Measurements from ENCODE around the gene FCGR2B. TPM values are rescaled to one million over a fixed set of nuclear protein-coding genes. Genes with fewer than 3 reads are reported as not detected.
"Not testable (repeated sequence)": the region's sequence is repeated elsewhere in the genome, so short reads cannot be mapped to it uniquely, and the experiment has no call there.

The FCGR2B gene
- total RNA-seq (2021): not detected in 2 replicates
- long read RNA-seq: 0 reads

GRCh38 chr1:161662684-161663339 lies at the start of gene FCGR2B:
FCGR2B (plus strand) TSS chr1:161663143; CDS start chr1:161663242, 99 bp downstream.
- not testable (repeated sequence) for DNase-seq; H3K4ac ChIP-seq (ENCODE audit: low read depth, low read length); H3K18ac ChIP-seq (ENCODE audit: insufficient read length, low read depth, low read length); H2BK5ac ChIP-seq (ENCODE audit: insufficient read length, low read length); H3K27me3 Mint-ChIP-seq (ENCODE audit: low read depth); H3K27ac Mint-ChIP-seq; H3K4me3 Mint-ChIP-seq; H3T11ph ChIP-seq (ENCODE audit: low read length); H4K91ac ChIP-seq (ENCODE audit: insufficient read length, low read depth, low read length); H3K4me2 ChIP-seq (ENCODE audit: insufficient read depth, insufficient read length, low read length); H3K56ac ChIP-seq (ENCODE audit: insufficient read length, low read depth, low read length); H2BK120ac ChIP-seq (ENCODE audit: low read depth, low read length, poor library complexity, severe bottlenecking); H3K4me1 ChIP-seq (ENCODE audit: insufficient read depth, low read length); H4K20me1 ChIP-seq (ENCODE audit: control insufficient read depth, insufficient read depth, insufficient read length); H3K27ac ChIP-seq (ENCODE audit: insufficient read length, low read depth, low read length); H3K14ac ChIP-seq (ENCODE audit: insufficient read depth, low read length); H3K79me2 ChIP-seq (ENCODE audit: insufficient read depth, low read length); H4K8ac ChIP-seq (replicated peaks; ENCODE audit: insufficient read length, low read depth, low read length); H3K9ac ChIP-seq (ENCODE audit: extremely low read depth, insufficient read length, low read length); H2BK15ac ChIP-seq (ENCODE audit: low read depth, low read length); H3K23me2 ChIP-seq (ENCODE audit: insufficient read length, low read depth, low read length, poor library complexity, severe bottlenecking); H3K36me3 Mint-ChIP-seq (ENCODE audit: insufficient read depth in 1 of 3, low read depth in 3 of 3); H4K5ac ChIP-seq (ENCODE audit: insufficient read length, low read depth, low read length); H3K27me3 ChIP-seq (ENCODE audit: insufficient read depth, low read length); H3K4me1 Mint-ChIP-seq; H2AFZ ChIP-seq (ENCODE audit: low read length); H2BK12ac ChIP-seq (ENCODE audit: insufficient read length, low read depth, low read length); H3K9me3 ChIP-seq (ENCODE audit: control insufficient read depth, low read depth, low read length); H3K23ac ChIP-seq (ENCODE audit: insufficient read length, low read depth, low read length); H3K9me3 Mint-ChIP-seq; H3K79me1 ChIP-seq (ENCODE audit: insufficient read depth, low read depth, low read length, poor library complexity, severe bottlenecking); H2BK20ac ChIP-seq (ENCODE audit: low read depth, low read length, poor library complexity, severe bottlenecking); H2AK5ac ChIP-seq (ENCODE audit: insufficient read length, low read length)
- WGBS (ENCODE audit: extremely low coverage, insufficient read length, low lambda C conversion rate): no CpG with 5 or more reads among the region's 4 CpGs

- no CpG with 5 or more reads among the region's 30 CpGs for WGBS (ENCODE audit: extremely low coverage, insufficient read length, low lambda C conversion rate)
- H3K36me3 Mint-ChIP-seq (ENCODE audit: insufficient read depth in 1 of 3, low read depth in 3 of 3): peaks cover 7 to 11% (median 8%) of the 10 kb centered on the region in 3 experiments; a peak in 6 of 7 replicates
- not testable (repeated sequence) for H2BK12ac ChIP-seq (ENCODE audit: insufficient read length, low read depth, low read length); H4K91ac ChIP-seq (ENCODE audit: insufficient read length, low read depth, low read length); H3K27ac ChIP-seq (ENCODE audit: insufficient read length, low read depth, low read length); H3K4me2 ChIP-seq (ENCODE audit: insufficient read depth, insufficient read length, low read length); H2BK5ac ChIP-seq (ENCODE audit: insufficient read length, low read length); H2BK20ac ChIP-seq (ENCODE audit: low read depth, low read length, poor library complexity, severe bottlenecking); H4K5ac ChIP-seq (ENCODE audit: insufficient read length, low read depth, low read length); H3K27me3 ChIP-seq (ENCODE audit: insufficient read depth, low read length); H3K4me1 Mint-ChIP-seq; H4K20me1 ChIP-seq (ENCODE audit: control insufficient read depth, insufficient read depth, insufficient read length); H3K23me2 ChIP-seq (ENCODE audit: insufficient read length, low read depth, low read length, poor library complexity, severe bottlenecking); H3K9me3 ChIP-seq (ENCODE audit: control insufficient read depth, low read depth, low read length); H4K8ac ChIP-seq (replicated peaks; ENCODE audit: insufficient read length, low read depth, low read length); H3K56ac ChIP-seq (ENCODE audit: insufficient read length, low read depth, low read length); H3K23ac ChIP-seq (ENCODE audit: insufficient read length, low read depth, low read length); H3K4me1 ChIP-seq (ENCODE audit: insufficient read depth, low read length); H2BK15ac ChIP-seq (ENCODE audit: low read depth, low read length); H3K14ac ChIP-seq (ENCODE audit: insufficient read depth, low read length); H3K79me1 ChIP-seq (ENCODE audit: insufficient read depth, low read depth, low read length, poor library complexity, severe bottlenecking); DNase-seq; H3K27ac Mint-ChIP-seq; H3K79me2 ChIP-seq (ENCODE audit: insufficient read depth, low read length); H3K4me3 Mint-ChIP-seq; H2AK5ac ChIP-seq (ENCODE audit: insufficient read length, low read length); H2BK120ac ChIP-seq (ENCODE audit: low read depth, low read length, poor library complexity, severe bottlenecking); H2AFZ ChIP-seq (ENCODE audit: low read length); H3T11ph ChIP-seq (ENCODE audit: low read length); H3K18ac ChIP-seq (ENCODE audit: insufficient read length, low read depth, low read length); H3K9ac ChIP-seq (ENCODE audit: extremely low read depth, insufficient read length, low read length); H3K4ac ChIP-seq (ENCODE audit: low read depth, low read length)
- peaks cover 16 to 19% of the 10 kb centered on the region in 2 experiments for H3K9me3 Mint-ChIP-seq
- H3K27me3 Mint-ChIP-seq (ENCODE audit: low read depth): peaks cover 16% of the 10 kb centered on the region
Measured at GRCh38 chr1:161616417-161616816, 46.5 kb upstream of the FCGR2B start.

Measured in H9 (cell line).